IMR-90 (cell line): ENCODE data around the gene FBXL4. TPM values are rescaled to one million over a fixed set of nuclear protein-coding genes. Genes with fewer than 3 reads are reported as not detected.
"Not testable (repeated sequence)": the region's sequence is repeated elsewhere in the genome, so short reads cannot be mapped to it uniquely, and the experiment has no call there.

Source experiments
- ATAC-seq: fragments of 200-7000 bp; cut with Tn5 transposase; 2 replicates; pipeline ENCODE4 v1.9.1; 2020; ENCODE audit warnings: low read depth, mild to moderate bottlenecking, moderate library complexity
- BruUV-seq: library from RNA; stranded (reverse); fragments of 400-500 nt; replicated peaks from 2 replicates; lab custom pipeline; 2021; lab: Mats Ljungman, UMichigan
- CTCF ChIA-PET: fragments of 300-600 bp; formaldehyde crosslinking; extraction: SDS; loops from one replicate; lab custom pipeline; 2021; ENCODE audit warnings: antibody characterized with exemption; lab: Yijun Ruan, JAX
- POLR2A ChIA-PET: fragments of 300-600 bp; sonication (Branson Sonifier 250); formaldehyde crosslinking; loops from one replicate; lab custom pipeline; 2022; ENCODE audit warnings: antibody characterized with exemption; ENCODE audit not compliant: unreplicated experiment; lab: Charles Lee
- DNase-seq: peaks from one replicate; pipeline ENCODE4 v3.0.0; 2013
- H2AFZ ChIP-seq: replicated peaks from 2 replicates; pipeline ENCODE3; 2013; ENCODE audit warnings: low read length, mild to moderate bottlenecking; ENCODE audit not compliant: poor library complexity
- H2AK5ac ChIP-seq: 2 replicates; pipeline ENCODE4 v1.6.1; 2013; ENCODE audit warnings: low read depth, low read length, inconsistent platforms
- H2AK9ac ChIP-seq: replicated peaks from 2 replicates; pipeline ENCODE3; 2013; ENCODE audit warnings: mild to moderate bottlenecking, low read depth, low read length, moderate library complexity; ENCODE audit not compliant: poor library complexity
- H2BK120ac ChIP-seq: 2 replicates; pipeline ENCODE4 v1.6.1; 2013; ENCODE audit warnings: low read depth, low read length, inconsistent platforms
- H2BK15ac ChIP-seq: 3 replicates; pipeline ENCODE4 v1.6.1; 2013; ENCODE audit warnings: low read depth, low read length, inconsistent platforms
- H2BK20ac ChIP-seq: 2 replicates; pipeline ENCODE4 v1.6.1; 2013; ENCODE audit warnings: low read depth, mild to moderate bottlenecking, inconsistent platforms, low read length, moderate library complexity
- H2BK5ac ChIP-seq: 2 replicates; pipeline ENCODE4 v1.6.1; 2013; ENCODE audit warnings: mild to moderate bottlenecking, low read depth, low read length, inconsistent platforms; ENCODE audit not compliant: poor library complexity, severe bottlenecking
- H3K14ac ChIP-seq: replicated peaks from 2 replicates; pipeline ENCODE4 v1.6.1; 2013; ENCODE audit warnings: low read depth, low read length, inconsistent platforms
- H3K18ac ChIP-seq: 2 replicates; pipeline ENCODE4 v1.6.1; 2013; ENCODE audit warnings: low read depth, low read length, control low read depth
- H3K23ac ChIP-seq: 2 replicates; pipeline ENCODE4 v1.6.1; 2013; ENCODE audit warnings: low read depth, low read length, inconsistent platforms
- H3K27ac ChIP-seq: 2 replicates; pipeline ENCODE4 v1.5.1; 2013; ENCODE audit warnings: mild to moderate bottlenecking, control low read depth, low read length; ENCODE audit not compliant: insufficient read depth
- H3K27me3 ChIP-seq: 2 replicates; pipeline ENCODE4 v1.6.1; 2013; ENCODE audit warnings: low read length; ENCODE audit not compliant: control insufficient read depth, insufficient read depth
- H3K36me3 ChIP-seq: 2 replicates; pipeline ENCODE4 v1.6.1; 2013; ENCODE audit warnings: low read length, mixed read lengths; ENCODE audit not compliant: control insufficient read depth, insufficient read depth
- H3K4ac ChIP-seq: 2 replicates; pipeline ENCODE4 v1.6.1; 2013; ENCODE audit warnings: low read depth, low read length, inconsistent platforms
- H3K4me1 ChIP-seq: 2 replicates; pipeline ENCODE4 v1.6.1; 2013; ENCODE audit warnings: low read length, mixed read lengths; ENCODE audit not compliant: control insufficient read depth, insufficient read depth
- H3K4me2 ChIP-seq: 2 replicates; pipeline ENCODE4 v1.6.1; 2013; ENCODE audit warnings: low read depth, mild to moderate bottlenecking, control low read depth, low read length, moderate library complexity
- H3K4me3 ChIP-seq: 2 replicates; pipeline ENCODE4 v1.5.1; 2013; ENCODE audit warnings: low read depth, mild to moderate bottlenecking, control low read depth, low read length, moderate library complexity; ENCODE audit not compliant: insufficient read depth
- H3K56ac ChIP-seq: 2 replicates; pipeline ENCODE4 v1.6.1; 2013; ENCODE audit warnings: low read length, inconsistent platforms; ENCODE audit not compliant: insufficient read depth; ENCODE audit errors: extremely low read depth
- H3K79me1 ChIP-seq, 2 experiments: 2 replicates each; pipeline ENCODE4 v1.6.1; 2013; ENCODE audit warnings: low read length in 2 of 2, inconsistent platforms in 1 of 2, low read depth in 1 of 2
- H3K9ac ChIP-seq: 2 replicates; pipeline ENCODE4 v1.6.1; 2013; ENCODE audit warnings: low read depth, low read length, control low read depth
- H3K9me1 ChIP-seq: 2 replicates; pipeline ENCODE4 v1.6.1; 2013; ENCODE audit warnings: low read length, inconsistent platforms; ENCODE audit not compliant: insufficient read depth
- H3K9me3 ChIP-seq: 2 replicates; pipeline ENCODE4 v1.6.1; 2013; ENCODE audit warnings: low read length; ENCODE audit not compliant: control insufficient read depth, insufficient read depth
- H4K20me1 ChIP-seq: 2 replicates; pipeline ENCODE4 v1.6.1; 2013; ENCODE audit warnings: low read length, inconsistent platforms; ENCODE audit not compliant: insufficient read depth
- H4K5ac ChIP-seq: 2 replicates; pipeline ENCODE4 v1.6.1; 2013; ENCODE audit warnings: mild to moderate bottlenecking, low read depth, low read length, control low read depth
- H4K8ac ChIP-seq, 2 experiments: 2 replicates each; pipeline ENCODE4 v1.6.1; 2013; ENCODE audit warnings: low read depth in 2 of 2, low read length in 2 of 2, control low read depth in 1 of 2, inconsistent platforms in 1 of 2
- H4K91ac ChIP-seq: 2 replicates; pipeline ENCODE4 v1.6.1; 2013; ENCODE audit warnings: low read depth, low read length, inconsistent platforms; ENCODE audit not compliant: insufficient read depth
- BHLHE40 ChIP-seq: fragments of 150-350 bp; IDR thresholded peaks from 2 replicates; pipeline ENCODE4 v1.6.1; 2016; ENCODE audit warnings: mild to moderate bottlenecking, low read depth, low read length
- CEBPB ChIP-seq: IDR thresholded peaks from 2 replicates; pipeline ENCODE4 v1.6.1; 2012; ENCODE audit warnings: low read depth, low read length, improper control_type of control experiment
- CHD1 ChIP-seq: IDR thresholded peaks from 2 replicates; pipeline ENCODE4 v1.6.1; 2012; ENCODE audit warnings: low read depth, low read length, improper control_type of control experiment
- CTCF ChIP-seq: conservative IDR thresholded peaks from 2 replicates; pipeline ENCODE4 v1.5.1; 2012; ENCODE audit warnings: mild to moderate bottlenecking, low read depth, low read length, improper control_type of control experiment
- FOS ChIP-seq: fragments of 150-350 bp; IDR thresholded peaks from 2 replicates; pipeline ENCODE4 v1.6.1; 2016; ENCODE audit warnings: low read depth, low read length
- MXI1 ChIP-seq: IDR thresholded peaks from 2 replicates; pipeline ENCODE4 v1.6.1; 2012; ENCODE audit warnings: low read depth, mild to moderate bottlenecking, low read length, moderate library complexity, borderline replicate concordance
- RCOR1 ChIP-seq: IDR thresholded peaks from 2 replicates; pipeline ENCODE4 v1.6.1; 2012; ENCODE audit warnings: mild to moderate bottlenecking, low read length, improper control_type of control experiment; ENCODE audit not compliant: insufficient replicate concordance
- SMC3 ChIP-seq: fragments of 150-350 bp; IDR thresholded peaks from 2 replicates; pipeline ENCODE4 v1.6.1; 2016; ENCODE audit warnings: low read depth, mild to moderate bottlenecking, antibody characterized with exemption, low read length, moderate library complexity
- WGBS, 2 experiments: methylation state at CpG; one replicate each; pipeline versions ENCODE4 v1.1.5 to v1.1.7; 2013; ENCODE audit warnings: missing lambda C conversion rate in 2 of 2; ENCODE audit not compliant: insufficient read length in 1 of 2; ENCODE audit errors: extremely low coverage in 2 of 2; 5-methylcytosine and 5-hydroxymethylcytosine counted together
- dilution Hi-C: fragments of 300-500 bp; cut with HindIII; formaldehyde crosslinking; loops from one replicate; pipeline ENCODE4 v1.14.3; 2018; ENCODE audit warnings: low sequenced_read_pairs; ENCODE audit not compliant: unreplicated experiment
- in situ Hi-C: fragments of 300-500 bp; cut with MboI; formaldehyde crosslinking; loops from 3 replicates; pipeline ENCODE4 v1.14.3; 2019; ENCODE audit warnings: low sequenced_read_pairs, inconsistent platforms, mixed read lengths
- intact Hi-C: fragments of 100-400 bp; cut with micrococcal nuclease; formaldehyde crosslinking; loops from 2 replicates; pipeline ENCODE4 v1.10.0; 2022
- polyA plus RNA-seq, 3 experiments: library from polyadenylated mRNA; depleted of rRNA; stranded (reverse); fragments of >200 nt; gene quantifications; 2 replicates each; pipeline ENCODE4 v1.2.3, GENCODE V29; 2012; ENCODE audit warnings: low replicate concordance in 1 of 3
- total RNA-seq: library from RNA; depleted of rRNA; stranded (reverse); fragments of >200 nt; gene quantifications from 2 replicates; pipeline ENCODE4 v1.2.3, GENCODE V29; 2012

Gene FBXL4
- total and polyA plus RNA-seq, 2 of the 4 experiments (the other 2 are of a cell fraction) = 7.8 to 17.6 TPM

DNA sequence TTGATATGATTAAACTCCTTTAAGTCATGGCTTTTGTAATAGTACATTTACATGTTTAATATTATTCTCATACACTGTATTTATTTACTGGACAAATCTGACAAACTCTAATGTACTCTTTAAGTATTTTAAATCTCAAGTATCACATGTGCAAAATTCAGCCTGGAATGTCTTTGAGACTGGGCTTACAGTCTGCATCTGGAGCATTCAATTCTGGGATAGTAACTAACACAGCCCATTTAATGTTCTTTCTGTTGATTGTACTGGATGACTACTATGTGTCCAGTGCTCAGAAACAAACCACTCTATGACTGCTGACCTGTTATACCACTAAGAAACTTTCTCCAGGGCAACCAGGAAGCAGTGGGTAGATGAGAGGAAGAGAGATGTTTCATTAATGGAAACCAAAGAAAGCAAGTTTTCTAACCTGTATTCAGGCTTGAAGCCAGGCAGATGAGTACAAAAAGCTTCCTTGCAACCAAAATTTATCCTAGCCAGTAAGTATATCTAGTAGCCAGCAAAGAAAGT, 26.8 kb downstream of the FBXL4 start:
- no peak overlapping the region for H2AK9ac ChIP-seq
- no peaks in the 10 kb centered on the region for H3K4me1 ChIP-seq
- ChIA-PET CTCF (no interaction called here), POLR2A (no interaction called here)
- H3K9me1 ChIP-seq = peaks cover 5% of the 10 kb centered on the region; the same call in 1 of the 2 replicates
- no peak overlapping the region for H3K4me3 ChIP-seq
- H3K23ac ChIP-seq = no peak overlapping the region
- no peak overlapping the region for H3K4ac ChIP-seq
- no peak overlapping the region for H4K8ac ChIP-seq
- ATAC-seq = no peak
- H2BK5ac ChIP-seq = no peak overlapping the region
- in situ Hi-C loops = no loop called here
- no peak overlapping the region for H3K27ac ChIP-seq
- no peak overlapping the region for H2BK120ac ChIP-seq
- TF ChIP-seq CEBPB (no peak), CHD1 (no peak), RCOR1 (no peak), FOS (no peak), SMC3 (no peak), BHLHE40 (no peak), MXI1 (no peak), CTCF (no peak)
- H3K9ac ChIP-seq = no peak overlapping the region
- no peaks in the 10 kb centered on the region for H4K20me1 ChIP-seq
- H3K4me2 ChIP-seq = no peak overlapping the region
- H3K79me1 ChIP-seq = no peaks in the 10 kb centered on the region; a peak in 1 of 4 replicates
- intact Hi-C loops = no loop called here
- no peak overlapping the region for H3K56ac ChIP-seq
- H2AFZ ChIP-seq = no peak overlapping the region
- H2AK5ac ChIP-seq = no peak overlapping the region
- dilution Hi-C loops = no loop called here
- no peak overlapping the region for H3K18ac ChIP-seq
- H3K14ac ChIP-seq = no peak overlapping the region
- H2BK15ac ChIP-seq = no peak overlapping the region
- H4K5ac ChIP-seq = no peak overlapping the region
- no peak overlapping the region for H4K91ac ChIP-seq
- 0 out of 2 replicates have a peak, but pooled peaks cover 1% of the 10 kb centered on the region for H3K36me3 ChIP-seq
- H3K27me3 ChIP-seq = no peaks in the 10 kb centered on the region
- H3K9me3 ChIP-seq = no peaks in the 10 kb centered on the region
- DNase-seq = peak; percentile 10
- H2BK20ac ChIP-seq = no peak overlapping the region
- no TSS peak for BruUV-seq

- H3K79me1 ChIP-seq, H4K91ac ChIP-seq, H3K14ac ChIP-seq, CTCF ChIA-PET, dilution Hi-C loops, H2BK15ac ChIP-seq, H2BK20ac ChIP-seq, H2AFZ ChIP-seq, H2AK5ac ChIP-seq, H3K36me3 ChIP-seq, H2BK120ac ChIP-seq, H3K27ac ChIP-seq, H3K4me2 ChIP-seq, H4K8ac ChIP-seq, H3K4me3 ChIP-seq, H2AK9ac ChIP-seq, H3K23ac ChIP-seq, H3K18ac ChIP-seq, H3K4me1 ChIP-seq, BruUV-seq, DNase-seq, H3K9me1 ChIP-seq, H4K20me1 ChIP-seq, H4K5ac ChIP-seq, ATAC-seq, H3K56ac ChIP-seq, H3K9me3 ChIP-seq, H3K27me3 ChIP-seq, in situ Hi-C loops, H3K9ac ChIP-seq, POLR2A ChIA-PET, H2BK5ac ChIP-seq, intact Hi-C loops, H3K4ac ChIP-seq: not testable (repeated sequence)
- WGBS, 2 experiments = 100% methylated on average over 3 of the region's 13 CpGs; no CpG with 5 or more reads in 1 of the 2 experiments
These were observed 36.8 kb downstream of the FBXL4 start for GRCh38 chr6:98910946-98911345.
